SU-DHL-6 (cell line): ENCODE results near the gene PRKD1.

Experiments used
- EZH2phosphoT487 ChIP-seq: fragments of 200-600 bp; sonication (generic), shearing (Covaris generic); conservative IDR thresholded peaks from 2 replicates; pipeline ENCODE4 v1.6.1; 2018; ENCODE audit warnings: mild to moderate bottlenecking, antibody characterized with exemption, low read length, moderate library complexity, mixed read lengths
- TF ChIP-seq, protein P1 (sequence below): fragments of 200-600 bp; sonication (generic); IDR thresholded peaks from one replicate; pipeline ENCODE4 v1.5.1; 2017; ENCODE audit warnings: antibody characterized with exemption, mild to moderate bottlenecking, low read length, moderate library complexity; ENCODE audit not compliant: insufficient read depth, poor library complexity, severe bottlenecking

DNA sequence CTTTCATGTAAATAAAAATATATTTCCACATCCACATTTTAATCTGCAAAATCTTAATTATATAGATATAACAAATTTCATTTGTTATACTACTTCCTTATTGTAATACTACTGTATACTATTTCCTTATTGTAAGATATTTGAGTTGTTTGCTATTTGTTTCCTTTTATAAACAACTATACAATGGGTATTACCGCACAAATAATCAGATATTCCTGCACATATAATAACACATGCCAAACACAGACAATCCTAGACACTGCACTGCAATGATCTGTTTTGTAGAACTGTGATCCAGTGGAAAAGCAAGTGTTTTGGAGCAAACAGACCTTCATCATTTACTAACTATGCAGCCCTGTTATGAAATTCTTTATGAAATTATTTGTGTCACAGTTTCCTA, 30.5 kb downstream of the PRKD1 start:
- TF ChIP-seq, protein P1, sequence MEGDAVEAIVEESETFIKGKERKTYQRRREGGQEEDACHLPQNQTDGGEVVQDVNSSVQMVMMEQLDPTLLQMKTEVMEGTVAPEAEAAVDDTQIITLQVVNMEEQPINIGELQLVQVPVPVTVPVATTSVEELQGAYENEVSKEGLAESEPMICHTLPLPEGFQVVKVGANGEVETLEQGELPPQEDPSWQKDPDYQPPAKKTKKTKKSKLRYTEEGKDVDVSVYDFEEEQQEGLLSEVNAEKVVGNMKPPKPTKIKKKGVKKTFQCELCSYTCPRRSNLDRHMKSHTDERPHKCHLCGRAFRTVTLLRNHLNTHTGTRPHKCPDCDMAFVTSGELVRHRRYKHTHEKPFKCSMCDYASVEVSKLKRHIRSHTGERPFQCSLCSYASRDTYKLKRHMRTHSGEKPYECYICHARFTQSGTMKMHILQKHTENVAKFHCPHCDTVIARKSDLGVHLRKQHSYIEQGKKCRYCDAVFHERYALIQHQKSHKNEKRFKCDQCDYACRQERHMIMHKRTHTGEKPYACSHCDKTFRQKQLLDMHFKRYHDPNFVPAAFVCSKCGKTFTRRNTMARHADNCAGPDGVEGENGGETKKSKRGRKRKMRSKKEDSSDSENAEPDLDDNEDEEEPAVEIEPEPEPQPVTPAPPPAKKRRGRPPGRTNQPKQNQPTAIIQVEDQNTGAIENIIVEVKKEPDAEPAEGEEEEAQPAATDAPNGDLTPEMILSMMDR = no peak
- TF ChIP-seq EZH2phosphoT487 = no peak
